Parietal lobe (tissue), 2 donors: ENCODE measurements around the gene MPEG1. TPM values are rescaled to one million over a fixed set of nuclear protein-coding genes. Genes with fewer than 3 reads are reported as not detected.

Source experiments
- small RNA-seq: library from RNA; depleted of rRNA; stranded (forward); fragments of <200 nt; gene quantifications from one replicate; pipeline ENCODE3, GENCODE V24; 2014; ENCODE audit warnings: low replicate concordance
- total RNA-seq: library from RNA; depleted of rRNA; stranded (reverse); fragments of >200 nt; gene quantifications from one replicate; pipeline ENCODE4 v1.2.3, GENCODE V29; 2014

The MPEG1 gene
- total RNA-seq: 1.6 TPM

GRCh38 chr11:59212744-59213631 is at the start of gene MPEG1:
TSS of gene MPEG1 (minus strand) at chr11:59212927. CDS start at chr11:59212865, 62 bp downstream.

GRCh38 chr11:59171508-59172322 is 41.0 kb downstream of the MPEG1 start, which contains the start of gene DTX4:
TSS of gene DTX4 (plus strand) at chr11:59172132. CDS start at chr11:59172596, 464 bp downstream.

Small RNA genes lying within 50 kb of the gene (small RNA-seq; reads per million reads assigned to genes)
- gene RN7SL42P: not detected

Other genes starting within 250 kb of the MPEG1 start
- gene GLYATL1B, start 126.6 kb downstream of the MPEG1 start, total RNA-seq: not detected
- 7.2 TPM for gene FAM111B, start 105.7 kb downstream of the MPEG1 start, total RNA-seq
- 13.8 TPM for gene FAM111A, start 70.1 kb downstream of the MPEG1 start, total RNA-seq
- gene DTX4, start 40.8 kb downstream of the MPEG1 start, total RNA-seq: 96.4 TPM
- gene OR5AN1, start 146.0 kb upstream of the MPEG1 start, total RNA-seq: not detected
- gene OR5A2, start 213.5 kb upstream of the MPEG1 start, total RNA-seq: not detected
- gene OR5A1, start 223.5 kb upstream of the MPEG1 start, total RNA-seq: not detected
- gene OR4D6, start 244.0 kb upstream of the MPEG1 start, total RNA-seq: not detected